ENCODE data around the gene MITF.

The MITF gene

DNA sequence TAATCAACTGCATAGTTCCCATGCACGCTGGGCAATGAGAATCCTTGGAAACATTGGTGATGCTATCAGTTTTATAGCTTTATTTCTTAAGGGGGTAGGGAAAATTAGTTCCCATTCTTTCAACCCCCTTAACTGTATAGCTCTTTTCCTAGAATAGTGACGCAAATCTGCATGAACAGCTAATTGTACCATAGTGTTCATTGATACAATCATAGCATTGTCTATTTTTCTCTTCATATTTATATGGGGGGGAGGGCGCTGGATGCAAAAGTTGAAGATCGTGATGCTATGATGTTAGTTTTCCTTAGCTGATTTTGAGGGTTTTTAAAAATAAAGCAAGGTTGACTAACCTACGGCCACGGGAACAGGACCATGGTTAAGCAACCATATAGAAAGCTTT lies 227.9 kb downstream of the MITF start:
- no peak for DNase-seq (ENCODE audit: low spot score)

DNA sequence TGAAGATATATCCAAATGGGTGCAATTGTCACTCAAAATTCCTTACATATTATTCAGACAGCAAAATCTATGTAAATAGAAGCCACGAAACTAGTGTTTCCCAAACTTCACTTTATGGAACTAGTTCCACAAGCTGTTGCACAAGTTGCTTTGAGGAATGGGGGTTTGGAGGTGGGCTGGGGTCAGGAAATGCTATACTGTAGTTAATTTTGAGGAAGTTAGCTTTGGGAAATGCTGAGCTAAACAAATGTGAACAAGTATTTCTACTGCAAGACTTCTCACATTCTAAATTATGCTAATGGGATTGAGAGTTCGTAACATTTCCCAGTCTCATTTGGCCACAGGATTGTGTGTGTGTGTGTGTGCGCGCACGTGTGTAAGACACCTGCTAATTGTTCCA lies 231.6 kb downstream of the MITF start:
- no peak for DNase-seq (ENCODE audit: low spot score)

DNA sequence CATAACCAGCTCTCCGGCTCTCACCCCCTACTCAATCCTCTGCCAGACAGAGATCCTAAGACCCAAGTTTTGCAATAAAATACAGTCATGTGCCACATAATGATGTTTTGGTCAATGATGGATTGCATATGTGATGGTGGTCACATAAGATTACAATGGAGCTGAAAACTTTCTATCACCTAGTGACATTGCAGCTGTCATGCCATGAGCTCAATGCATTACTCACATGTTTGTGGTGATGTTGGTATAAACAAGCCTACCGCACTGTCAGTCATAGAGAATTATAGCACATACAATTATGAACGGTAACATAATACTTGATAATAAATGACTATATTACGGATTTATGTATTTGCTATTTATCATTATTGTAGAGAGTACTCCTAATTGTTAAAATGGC lies 233.4 kb downstream of the MITF start:
- DNase-seq (ENCODE audit: low spot score), result no peak

GRCh38 chr3:69976021-69976420 lies 236.8 kb downstream of the MITF start:
- no peak for DNase-seq (ENCODE audit: low spot score)

DNA sequence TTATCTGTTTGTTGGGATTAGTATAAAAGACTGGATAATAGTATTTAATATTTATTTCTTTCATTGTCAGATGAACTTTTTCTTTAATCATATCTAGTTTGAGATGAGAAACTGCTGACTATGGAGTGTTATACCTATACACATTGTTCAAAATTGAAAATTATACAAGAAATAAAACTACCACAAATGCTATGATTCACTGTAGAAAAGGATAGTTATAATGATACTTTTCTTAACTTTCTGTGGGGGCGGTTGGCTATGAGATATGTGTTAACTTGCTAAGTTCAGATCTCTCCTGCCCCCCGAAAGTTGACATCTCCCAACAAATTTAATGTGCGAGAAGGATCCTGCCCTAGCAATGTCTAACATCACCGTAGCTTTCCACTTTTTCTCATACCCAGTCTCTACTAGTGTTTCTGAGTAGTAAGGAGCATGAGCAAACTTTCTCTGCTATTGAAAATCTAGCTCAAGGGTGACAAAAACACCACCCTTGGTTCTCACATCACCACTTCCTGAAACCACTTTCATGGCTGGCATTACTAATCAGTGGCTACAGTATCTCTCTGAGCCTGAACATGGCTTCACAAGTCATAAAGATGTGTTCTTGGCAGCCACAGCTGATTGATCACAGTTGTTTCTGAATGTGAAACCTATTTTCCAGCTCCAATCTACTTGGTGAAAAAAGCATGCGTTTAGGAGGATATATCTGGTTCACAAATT lies 244.4 kb downstream of the MITF start:
- DNase-seq (ENCODE audit: low spot score), result no peak

GRCh38 chr3:69985266-69985665 lies 246.0 kb downstream of the MITF start:
- no peak for DNase-seq (ENCODE audit: low spot score)

- DNase-seq (ENCODE audit: low spot score), result no peak
Measured at GRCh38 chr3:69986419-69986818, 247.2 kb downstream of the MITF start.

DNA sequence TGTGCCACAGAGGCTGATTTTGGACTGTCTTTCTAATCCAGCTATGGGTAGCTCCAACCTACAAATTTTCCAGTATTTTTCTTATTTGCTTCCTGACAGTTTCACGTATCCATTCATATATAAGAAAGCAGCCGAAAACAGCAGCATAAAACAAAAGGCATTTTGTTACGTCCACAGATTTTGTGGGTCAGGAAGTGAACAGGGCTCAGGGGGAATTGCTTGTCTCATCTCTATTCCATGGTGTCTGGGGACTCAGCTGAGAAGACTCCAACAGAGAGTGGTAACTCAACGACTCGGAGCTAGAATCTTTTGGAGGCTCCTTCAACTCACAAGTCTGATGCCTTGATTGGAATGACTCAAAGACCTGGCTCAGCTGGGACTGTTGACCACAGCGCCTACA lies 248.6 kb downstream of the MITF start:
- DNase-seq (ENCODE audit: low spot score), result no peak

DNA sequence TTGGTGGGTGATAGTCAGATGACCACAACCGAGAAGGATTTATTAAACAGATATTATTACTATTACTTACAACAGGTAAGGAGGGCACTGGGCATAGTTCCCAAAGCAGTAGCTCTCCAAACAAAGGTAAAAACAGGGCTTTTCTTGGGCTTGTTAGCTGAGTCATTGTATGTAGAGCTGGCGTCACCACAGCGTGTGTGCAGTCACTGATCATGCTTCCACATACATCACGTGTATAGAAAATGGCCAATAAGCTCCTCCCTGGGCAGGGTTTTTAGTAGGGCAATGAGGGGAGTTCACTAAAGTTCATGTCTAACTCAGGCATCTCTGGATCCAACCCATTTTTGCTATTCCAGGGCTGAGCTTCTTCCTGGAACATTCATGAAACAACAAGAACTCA lies 254.5 kb downstream of the MITF start:
- DNase-seq (ENCODE audit: low spot score), result no peak

GRCh38 chr3:69994919-69995318 lies 255.7 kb downstream of the MITF start:
- DNase-seq (ENCODE audit: low spot score), result no peak

GRCh38 chr3:69997631-69998307 lies 258.5 kb downstream of the MITF start:
- DNase-seq (ENCODE audit: low spot score), result no peak

DNA sequence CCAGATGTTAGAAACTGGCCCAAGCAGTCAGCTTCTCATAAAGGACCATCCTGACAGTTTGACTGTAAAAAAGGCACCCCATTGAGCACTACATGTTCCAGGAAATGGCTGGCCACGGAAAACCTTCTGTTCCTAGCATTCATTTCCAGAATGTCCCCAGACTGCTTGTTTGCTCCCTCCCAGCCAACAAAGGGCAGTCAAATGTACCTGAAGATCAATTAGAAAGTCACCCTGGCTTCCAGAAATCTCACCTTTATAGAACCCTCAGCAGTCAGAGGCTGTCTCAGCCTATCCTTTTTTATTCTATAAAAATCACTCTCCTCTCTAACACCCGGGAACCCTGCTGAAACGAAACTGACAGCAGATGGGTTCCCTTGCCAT lies 259.5 kb downstream of the MITF start:
- no peak for DNase-seq (ENCODE audit: low spot score)

DNA sequence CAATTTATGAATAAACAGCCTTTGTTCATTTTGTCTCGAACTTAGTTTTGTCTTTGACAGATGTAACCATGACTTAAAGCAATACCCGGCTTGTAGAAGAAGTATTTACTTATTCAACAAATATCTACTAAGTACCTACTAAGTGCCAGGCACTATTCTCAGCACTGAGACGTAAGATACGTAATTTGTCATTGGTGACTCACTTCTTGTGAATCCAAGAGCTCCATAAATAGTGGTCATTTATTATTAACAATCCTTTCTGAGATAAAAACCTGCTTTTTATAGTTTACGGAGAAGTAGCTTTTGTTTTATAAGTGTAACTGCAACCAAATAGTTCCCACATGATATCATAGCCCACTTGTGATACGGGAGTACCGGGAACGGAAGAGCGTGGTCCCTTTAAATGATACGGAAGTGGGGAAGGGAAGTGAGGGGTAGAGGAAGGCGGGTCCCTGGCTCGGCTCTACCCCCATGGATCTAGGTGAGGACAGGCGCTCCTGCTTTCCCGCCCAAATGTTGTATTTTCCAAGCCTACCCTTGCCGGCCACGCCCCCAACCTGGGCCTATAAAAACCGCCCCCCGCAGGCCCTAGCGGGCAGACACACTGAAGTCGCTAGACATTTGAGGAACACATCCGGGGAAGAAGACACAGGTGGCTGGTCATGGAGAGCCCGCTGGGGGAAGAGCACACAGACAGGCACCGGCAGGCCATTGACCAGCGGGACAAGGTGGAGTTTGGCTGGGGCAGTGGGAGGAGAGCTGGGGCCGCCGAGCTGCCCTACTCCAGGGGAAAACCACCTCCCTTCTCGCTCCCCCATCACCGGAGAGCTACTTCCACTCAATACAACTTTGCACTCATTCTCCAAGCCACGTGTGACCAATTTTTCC lies 260.1 kb downstream of the MITF start, which contains the start of gene SAMMSON:
Gene SAMMSON (plus strand): TSS at position 594 of the 888 bp plus-strand sequence.
- no peak for DNase-seq (ENCODE audit: low spot score)

DNA sequence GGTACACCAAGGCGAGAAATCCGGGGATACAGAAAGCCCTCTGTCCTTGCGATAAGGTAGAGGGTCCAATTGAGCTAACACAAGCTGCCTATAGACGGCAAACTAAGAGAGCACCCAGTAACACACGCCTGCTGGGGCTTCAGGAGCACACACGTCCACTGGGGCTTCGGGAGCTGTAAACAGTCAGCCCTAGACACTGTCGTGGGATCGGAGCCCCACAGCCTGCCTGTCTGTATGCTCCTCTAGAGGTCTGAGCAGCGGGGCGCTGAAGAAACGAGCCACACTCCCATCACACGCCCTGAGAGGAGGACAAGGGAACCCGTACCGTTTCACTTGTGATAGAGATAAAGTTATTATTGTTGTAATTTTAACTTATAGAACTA lies 260.8 kb downstream of the MITF start:
- no peak for DNase-seq (ENCODE audit: low spot score)

DNA sequence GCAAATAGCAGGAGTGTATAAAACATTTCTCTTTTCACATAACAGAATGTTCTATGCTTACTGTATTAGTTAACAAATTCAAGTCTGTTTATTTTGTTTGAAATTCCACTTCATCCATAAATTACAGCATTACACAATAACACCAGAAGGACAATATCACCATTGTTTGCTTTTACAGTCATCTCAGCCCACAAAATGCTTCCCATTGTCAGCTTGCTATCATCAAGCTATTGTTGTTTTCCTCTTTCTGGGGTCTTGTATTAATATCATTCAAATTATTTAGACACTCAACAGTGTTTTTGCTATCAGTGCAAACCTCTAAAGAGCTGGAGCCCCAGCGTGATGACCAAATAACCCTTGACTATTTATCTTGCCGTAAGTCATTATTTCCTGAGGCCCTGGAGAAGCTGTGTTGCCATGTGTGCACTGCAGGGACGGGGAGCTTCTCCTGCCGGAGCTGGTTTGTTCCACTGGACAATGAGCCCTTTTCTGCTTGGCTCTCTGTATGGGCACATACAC lies 261.4 kb downstream of the MITF start:
- no peak for DNase-seq (ENCODE audit: low spot score)

GRCh38 chr3:70003119-70003518 lies 263.9 kb downstream of the MITF start:
- no peak for DNase-seq (ENCODE audit: low spot score)

DNA sequence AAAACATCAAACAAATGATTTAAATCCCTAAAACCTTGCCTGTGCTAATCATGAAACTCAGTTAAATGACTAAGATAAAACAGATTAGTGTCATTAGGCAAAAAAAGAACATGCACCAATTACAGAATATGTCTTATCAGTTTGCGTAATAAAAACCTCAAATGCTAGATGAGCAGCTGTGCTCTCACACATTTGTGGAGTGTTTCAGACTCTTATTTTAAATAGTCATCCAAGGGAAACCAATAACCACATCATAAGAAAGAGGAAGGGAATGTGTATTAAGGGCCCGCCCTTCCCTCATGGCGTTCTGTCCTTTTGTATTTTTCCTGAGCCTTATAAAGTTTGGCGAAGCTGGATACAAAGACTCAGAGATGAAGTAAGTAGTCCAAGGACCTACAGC lies 266.8 kb downstream of the MITF start:
- no peak for DNase-seq (ENCODE audit: low spot score)

GRCh38 chr3:70010346-70010745 lies 271.1 kb downstream of the MITF start:
- no peak for DNase-seq (ENCODE audit: low spot score)

DNA sequence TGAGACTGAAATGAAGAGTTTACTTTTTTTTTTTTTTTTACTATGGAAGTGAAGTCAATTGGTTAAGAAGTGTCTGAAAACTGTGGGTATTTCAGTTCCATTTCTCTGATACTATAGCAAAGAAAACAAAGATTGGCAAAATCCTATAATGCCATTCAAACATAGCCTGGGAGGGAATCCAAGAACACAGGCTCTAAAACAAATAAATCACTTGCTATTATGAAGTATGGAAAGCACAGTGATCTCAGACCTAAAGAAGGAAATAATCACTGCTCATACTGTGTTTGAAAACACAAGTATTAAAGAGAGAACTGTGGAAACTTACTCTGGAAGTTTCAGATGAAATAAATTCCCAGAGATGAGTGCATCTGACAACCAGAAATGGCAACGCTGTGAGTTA lies 272.3 kb downstream of the MITF start:
- DNase-seq (ENCODE audit: low spot score), result no peak
